Fibroblast of lung (primary cell): Measurements from ENCODE around the gene MBTD1. TPM values are rescaled to one million over a fixed set of nuclear protein-coding genes. Genes with fewer than 3 reads are reported as not detected.

ENCODE experiments used
- DNase-seq, 2 donors: peaks; one replicate each; pipeline versions ENCODE4 v3.0.0 to v3.0.0-alpha.2; 2010; ENCODE audit warnings: low read depth in 2 of 2
- H2AFZ ChIP-seq: 2 replicates; pipeline ENCODE4 v1.5.1; 2012; ENCODE audit warnings: low read length, control low read depth, inconsistent platforms
- H3K27ac ChIP-seq: 2 replicates; pipeline ENCODE4 v1.5.1; 2011; ENCODE audit warnings: low read length, control low read depth; ENCODE audit not compliant: insufficient read depth
- H3K27me3 ChIP-seq: 2 replicates; pipeline ENCODE4 v1.5.1; 2011; ENCODE audit warnings: mild to moderate bottlenecking, low read length; ENCODE audit not compliant: control insufficient read depth, insufficient read depth
- H3K36me3 ChIP-seq: 2 replicates; pipeline ENCODE4 v1.5.1; 2011; ENCODE audit warnings: low read length; ENCODE audit not compliant: control insufficient read depth, insufficient read depth
- H3K4me1 ChIP-seq: 2 replicates; pipeline ENCODE4 v1.5.1; 2011; ENCODE audit warnings: low read length; ENCODE audit not compliant: control insufficient read depth, insufficient read depth; ENCODE audit errors: extremely low read depth
- H3K4me2 ChIP-seq: 2 replicates; pipeline ENCODE4 v1.5.1; 2011; ENCODE audit warnings: low read length, control low read depth; ENCODE audit not compliant: insufficient read depth; ENCODE audit errors: extremely low read depth
- H3K4me3 ChIP-seq, 4 experiments: fragments of 200-600 bp in 1 of 4; sonication (generic) in 1 of 4; replicated peaks in 1 of 4; 2 replicates each; pipeline ENCODE4 v1.5.1; 2011 to 2016; ENCODE audit warnings: low read length in 4 of 4, low read depth in 3 of 4, mild to moderate bottlenecking in 3 of 4, control low read depth in 2 of 4, inconsistent platforms in 1 of 4, mixed read lengths in 1 of 4; ENCODE audit not compliant: insufficient read depth in 1 of 4; ENCODE audit errors: control extremely low read depth in 1 of 4
- H3K79me2 ChIP-seq: 2 replicates; pipeline ENCODE4 v1.5.1; 2012; ENCODE audit warnings: mild to moderate bottlenecking, low read length, inconsistent platforms; ENCODE audit not compliant: control insufficient read depth, insufficient read depth
- H3K9ac ChIP-seq: 2 replicates; pipeline ENCODE4 v1.5.1; 2011; ENCODE audit warnings: mild to moderate bottlenecking, low read length, control low read depth; ENCODE audit not compliant: insufficient read depth
- H3K9me3 ChIP-seq: 2 replicates; pipeline ENCODE4 v1.5.1; 2012; ENCODE audit warnings: low read depth, low read length; ENCODE audit not compliant: control insufficient read depth, insufficient read depth
- H4K20me1 ChIP-seq: 2 replicates; pipeline ENCODE4 v1.5.1; 2011; ENCODE audit warnings: low read length; ENCODE audit not compliant: control insufficient read depth, insufficient read depth; ENCODE audit errors: extremely low read depth
- EZH2 ChIP-seq: IDR thresholded peaks from 2 replicates; pipeline ENCODE4 v1.5.1; 2012; ENCODE audit warnings: low read length, control low read depth, mild to moderate bottlenecking; ENCODE audit errors: missing control alignments
- polyA plus RNA-seq, 2 donors: library from polyadenylated mRNA; depleted of rRNA in 1 of 2; stranded (reverse) in 1 of 2; unstranded in 1 of 2; fragments of >200 nt; gene quantifications; 2 replicates each; pipeline ENCODE4 v1.2.1, GENCODE V29; 2011 to 2012; ENCODE audit warnings: missing spikeins in 1 of 2
- total RNA-seq: library from RNA; depleted of rRNA; stranded (reverse); fragments of >200 nt; gene quantifications from 2 replicates; pipeline ENCODE4 v1.2.1, GENCODE V29; 2014
- TF ChIP-seq, protein P1 (sequence below), 2 donors: IDR thresholded peaks in 1 of 2; conservative IDR thresholded peaks in 1 of 2; 1 replicate in 1 of 2; 2 replicates in 1 of 2; pipeline ENCODE4 v1.5.1; 2011 to 2012; ENCODE audit warnings: low read length in 2 of 2, control low read depth in 1 of 2, inconsistent platforms in 1 of 2, low read depth in 1 of 2, mild to moderate bottlenecking in 1 of 2

Gene MBTD1
- total and polyA plus RNA-seq, 2 donors (not counting 1 experiment from before 2014, with no cell fraction given) = 4.4 to 13.7 TPM

DNA sequence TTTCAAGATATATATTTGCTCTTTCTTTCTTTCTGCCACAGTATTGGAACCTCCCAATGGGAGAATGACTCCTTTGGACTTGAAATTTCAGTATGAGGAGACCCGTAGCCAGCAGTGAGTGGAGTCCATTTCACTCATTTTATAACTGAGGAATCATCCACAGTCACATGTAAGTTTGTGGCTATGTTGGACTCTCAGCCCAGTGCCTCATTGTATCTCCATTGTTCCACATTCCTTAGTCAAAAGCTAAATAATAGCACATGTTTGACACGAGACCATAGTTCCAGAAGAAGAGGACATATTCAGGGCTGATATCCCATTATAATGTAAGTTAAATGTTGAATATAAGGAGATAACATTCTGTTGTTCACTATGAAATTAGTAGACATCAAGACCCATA lies 126.5 kb downstream of the MBTD1 start:
- no peaks in the 10 kb centered on the region for H3K27me3 ChIP-seq
- TF ChIP-seq, protein P1, sequence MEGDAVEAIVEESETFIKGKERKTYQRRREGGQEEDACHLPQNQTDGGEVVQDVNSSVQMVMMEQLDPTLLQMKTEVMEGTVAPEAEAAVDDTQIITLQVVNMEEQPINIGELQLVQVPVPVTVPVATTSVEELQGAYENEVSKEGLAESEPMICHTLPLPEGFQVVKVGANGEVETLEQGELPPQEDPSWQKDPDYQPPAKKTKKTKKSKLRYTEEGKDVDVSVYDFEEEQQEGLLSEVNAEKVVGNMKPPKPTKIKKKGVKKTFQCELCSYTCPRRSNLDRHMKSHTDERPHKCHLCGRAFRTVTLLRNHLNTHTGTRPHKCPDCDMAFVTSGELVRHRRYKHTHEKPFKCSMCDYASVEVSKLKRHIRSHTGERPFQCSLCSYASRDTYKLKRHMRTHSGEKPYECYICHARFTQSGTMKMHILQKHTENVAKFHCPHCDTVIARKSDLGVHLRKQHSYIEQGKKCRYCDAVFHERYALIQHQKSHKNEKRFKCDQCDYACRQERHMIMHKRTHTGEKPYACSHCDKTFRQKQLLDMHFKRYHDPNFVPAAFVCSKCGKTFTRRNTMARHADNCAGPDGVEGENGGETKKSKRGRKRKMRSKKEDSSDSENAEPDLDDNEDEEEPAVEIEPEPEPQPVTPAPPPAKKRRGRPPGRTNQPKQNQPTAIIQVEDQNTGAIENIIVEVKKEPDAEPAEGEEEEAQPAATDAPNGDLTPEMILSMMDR (conservative IDR thresholded peaks at IDR 0.05 in 1 of 2, IDR thresholded peaks at IDR 0.05 in 1 of 2; ENCODE audit: low read depth in 1 of 2, low read length in 2 of 2) = no peak
- H3K9ac ChIP-seq = no peak overlapping the region
- no peaks in the 10 kb centered on the region for H3K9me3 ChIP-seq
- H3K79me2 ChIP-seq = no peaks in the 10 kb centered on the region
- no peak overlapping the region for H3K4me3 ChIP-seq
- no peak overlapping the region for H3K4me2 ChIP-seq
- no peaks in the 10 kb centered on the region for H3K4me1 ChIP-seq
- no peak overlapping the region for H2AFZ ChIP-seq
- DNase-seq = peak in 1 of 2 donors; percentile 15
- H4K20me1 ChIP-seq = no peaks in the 10 kb centered on the region
- no peak overlapping the region for H3K27ac ChIP-seq
- no peaks in the 10 kb centered on the region for H3K36me3 ChIP-seq

DNA sequence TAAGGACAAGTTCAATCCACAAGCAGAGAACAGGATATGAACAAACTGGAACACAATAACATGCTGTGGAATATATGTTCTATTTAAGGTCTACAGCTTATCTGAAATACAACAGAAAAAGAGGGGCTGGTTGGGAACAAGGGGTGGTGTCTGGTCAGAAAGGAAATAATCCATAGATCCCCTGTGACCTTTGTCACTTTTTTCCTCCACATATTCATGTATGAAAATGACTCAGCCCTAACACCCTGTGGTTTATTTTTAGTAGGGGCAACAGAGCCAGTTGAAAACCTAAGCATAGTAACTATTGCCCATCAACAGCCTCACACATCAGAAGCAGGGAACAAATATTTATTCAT lies 126.9 kb downstream of the MBTD1 start:
- no peak overlapping the region for H2AFZ ChIP-seq
- H3K9me3 ChIP-seq = no peaks in the 10 kb centered on the region
- no peak overlapping the region for H3K27ac ChIP-seq
- H3K36me3 ChIP-seq = no peaks in the 10 kb centered on the region
- no peaks in the 10 kb centered on the region for H4K20me1 ChIP-seq
- H3K27me3 ChIP-seq = no peaks in the 10 kb centered on the region
- no peaks in the 10 kb centered on the region for H3K4me1 ChIP-seq
- DNase-seq = peak in 1 of 2 donors; percentile 14
- no peaks in the 10 kb centered on the region for H3K79me2 ChIP-seq
- H3K4me3 ChIP-seq = no peak overlapping the region
- no peak for TF ChIP-seq EZH2
- TF ChIP-seq, protein P1 (conservative IDR thresholded peaks at IDR 0.05 in 1 of 2, IDR thresholded peaks at IDR 0.05 in 1 of 2; ENCODE audit: low read depth in 1 of 2, low read length in 2 of 2) = no peak
- H3K4me2 ChIP-seq = no peak overlapping the region
- no peak overlapping the region for H3K9ac ChIP-seq

DNA sequence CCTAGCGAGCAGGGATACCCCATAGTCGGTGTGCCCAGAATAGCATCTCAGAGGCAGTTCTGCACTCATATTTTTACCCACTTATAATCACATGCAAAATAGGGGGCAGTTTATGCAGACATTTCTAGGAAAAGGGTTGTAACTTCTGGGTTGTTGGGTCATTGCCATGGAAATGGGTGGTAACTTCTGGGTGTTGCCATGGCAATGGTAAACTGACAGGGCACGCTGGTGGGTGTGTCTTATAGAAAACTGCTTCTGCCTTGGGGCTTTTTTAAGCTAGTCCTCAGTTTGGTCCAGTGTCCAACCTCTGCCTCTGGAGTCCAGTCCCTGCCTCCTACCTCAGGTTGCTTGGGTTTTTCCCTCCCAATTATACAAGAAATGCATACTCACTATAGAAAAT lies 131.8 kb downstream of the MBTD1 start:
- no peaks in the 10 kb centered on the region for H4K20me1 ChIP-seq
- no peaks in the 10 kb centered on the region for H3K9me3 ChIP-seq
- no peak overlapping the region for H3K4me2 ChIP-seq
- TF ChIP-seq, protein P1 (conservative IDR thresholded peaks at IDR 0.05 in 1 of 2, IDR thresholded peaks at IDR 0.05 in 1 of 2; ENCODE audit: low read depth in 1 of 2, low read length in 2 of 2) = no peak
- TF ChIP-seq EZH2 = no peak
- peak in 1 of 2 donors; percentile 28 for DNase-seq
- H2AFZ ChIP-seq = no peak overlapping the region
- H3K27me3 ChIP-seq = no peaks in the 10 kb centered on the region
- H3K79me2 ChIP-seq = no peaks in the 10 kb centered on the region
- no peak overlapping the region for H3K9ac ChIP-seq
- no peak overlapping the region for H3K27ac ChIP-seq
- H3K36me3 ChIP-seq = no peaks in the 10 kb centered on the region
- H3K4me3 ChIP-seq = no peak overlapping the region
- H3K4me1 ChIP-seq = no peaks in the 10 kb centered on the region

Other genes starting within 250 kb of the MBTD1 start
- gene SPAG9, start 139.2 kb downstream of the MBTD1 start, total RNA-seq = 100 and 126 TPM in 2 replicates
- gene SPAG9, start 139.2 kb downstream of the MBTD1 start, polyA plus RNA-seq = 41.4 and 49.8 TPM in 2 replicates
- 75.8 and 108 TPM in 2 replicates for gene NME1, start 106.5 kb downstream of the MBTD1 start, total RNA-seq
- 220 and 374 TPM in 2 replicates for gene NME1, start 106.5 kb downstream of the MBTD1 start, polyA plus RNA-seq
- 686 and 799 TPM in 2 replicates for gene NME2, start 93.6 kb downstream of the MBTD1 start, total RNA-seq
- 605 and 802 TPM in 2 replicates for gene NME2, start 93.6 kb downstream of the MBTD1 start, polyA plus RNA-seq
- 27.9 and 31.6 TPM in 2 replicates for gene UTP18, start 497 bp upstream of the MBTD1 start, total RNA-seq
- 29.2 and 37.6 TPM in 2 replicates for gene UTP18, start 497 bp upstream of the MBTD1 start, polyA plus RNA-seq